ENCODE data around the gene ALDH16A1.

ALDH16A1 gene

DNA sequence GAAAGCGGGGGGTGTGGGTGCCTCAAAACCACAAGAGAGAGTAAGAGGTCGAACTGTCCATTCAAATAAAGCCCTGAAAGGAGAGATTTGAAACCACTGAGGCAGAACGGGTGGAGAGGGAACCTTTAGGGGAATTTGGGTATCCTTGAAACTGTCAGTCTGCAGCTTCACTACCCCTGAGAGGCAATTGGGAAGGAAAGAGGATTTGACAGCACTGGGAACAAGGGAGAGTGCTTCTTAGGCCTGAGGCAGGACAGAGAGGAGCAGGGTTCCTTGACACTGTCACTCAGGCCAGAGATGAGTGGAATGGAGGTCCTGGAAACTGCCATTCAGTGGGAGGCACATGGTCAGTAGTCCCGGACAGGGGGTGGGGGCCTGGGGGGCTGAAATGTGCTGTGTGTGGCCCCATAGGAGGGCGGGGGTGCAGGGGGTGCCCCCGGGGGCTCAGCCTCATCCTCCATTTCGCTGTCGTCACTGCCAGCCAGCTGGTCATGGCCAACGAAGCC, 22.8 kb upstream of the ALDH16A1 start:
- no peak overlapping the region for H3K4me3 ChIP-seq (ENCODE audit: low read length)
- TF ChIP-seq, protein P1, sequence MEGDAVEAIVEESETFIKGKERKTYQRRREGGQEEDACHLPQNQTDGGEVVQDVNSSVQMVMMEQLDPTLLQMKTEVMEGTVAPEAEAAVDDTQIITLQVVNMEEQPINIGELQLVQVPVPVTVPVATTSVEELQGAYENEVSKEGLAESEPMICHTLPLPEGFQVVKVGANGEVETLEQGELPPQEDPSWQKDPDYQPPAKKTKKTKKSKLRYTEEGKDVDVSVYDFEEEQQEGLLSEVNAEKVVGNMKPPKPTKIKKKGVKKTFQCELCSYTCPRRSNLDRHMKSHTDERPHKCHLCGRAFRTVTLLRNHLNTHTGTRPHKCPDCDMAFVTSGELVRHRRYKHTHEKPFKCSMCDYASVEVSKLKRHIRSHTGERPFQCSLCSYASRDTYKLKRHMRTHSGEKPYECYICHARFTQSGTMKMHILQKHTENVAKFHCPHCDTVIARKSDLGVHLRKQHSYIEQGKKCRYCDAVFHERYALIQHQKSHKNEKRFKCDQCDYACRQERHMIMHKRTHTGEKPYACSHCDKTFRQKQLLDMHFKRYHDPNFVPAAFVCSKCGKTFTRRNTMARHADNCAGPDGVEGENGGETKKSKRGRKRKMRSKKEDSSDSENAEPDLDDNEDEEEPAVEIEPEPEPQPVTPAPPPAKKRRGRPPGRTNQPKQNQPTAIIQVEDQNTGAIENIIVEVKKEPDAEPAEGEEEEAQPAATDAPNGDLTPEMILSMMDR (conservative IDR thresholded peaks at IDR 0.05; ENCODE audit: low read depth, low read length): no peak

DNA sequence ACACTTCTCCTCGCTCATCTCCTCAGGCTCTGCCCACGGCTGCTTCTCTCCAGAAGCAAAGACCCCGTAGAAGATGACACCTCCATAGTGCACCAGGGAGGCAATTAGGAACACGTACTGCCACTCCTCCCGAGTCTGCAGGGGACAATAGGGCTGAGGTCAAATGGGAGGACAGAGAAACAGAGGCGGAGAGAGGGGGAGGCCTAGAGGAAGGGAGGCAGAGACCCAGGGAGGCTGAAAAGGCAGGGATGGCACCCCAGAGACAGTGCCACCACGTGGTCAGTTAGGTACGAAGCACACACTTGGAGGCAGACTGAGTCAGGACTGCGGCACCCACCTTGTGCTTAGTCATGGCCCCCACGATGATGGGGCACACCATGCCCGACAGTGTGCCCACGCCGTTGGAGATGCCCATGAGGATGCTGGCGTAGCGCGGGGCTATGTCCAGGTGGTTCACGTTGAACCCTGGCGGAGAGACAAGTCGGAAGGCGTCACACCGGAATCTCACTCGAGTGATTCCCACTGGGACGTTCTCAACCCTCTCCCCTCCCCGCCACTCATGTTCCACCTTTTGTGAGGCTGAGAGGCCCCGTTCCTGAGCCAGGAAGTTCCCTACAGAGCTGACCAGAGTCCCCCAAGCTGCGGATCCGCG, 22.2 kb upstream of the ALDH16A1 start:
- DNase-seq (ENCODE audit: low read depth): no peak
- TF ChIP-seq, protein P1 (conservative IDR thresholded peaks at IDR 0.05; ENCODE audit: low read depth, low read length): peak; percentile 27

More for the DNA sequence above, 22.8 kb upstream of the ALDH16A1 start:
- no peak for DNase-seq (ENCODE audit: low read depth)

DNA sequence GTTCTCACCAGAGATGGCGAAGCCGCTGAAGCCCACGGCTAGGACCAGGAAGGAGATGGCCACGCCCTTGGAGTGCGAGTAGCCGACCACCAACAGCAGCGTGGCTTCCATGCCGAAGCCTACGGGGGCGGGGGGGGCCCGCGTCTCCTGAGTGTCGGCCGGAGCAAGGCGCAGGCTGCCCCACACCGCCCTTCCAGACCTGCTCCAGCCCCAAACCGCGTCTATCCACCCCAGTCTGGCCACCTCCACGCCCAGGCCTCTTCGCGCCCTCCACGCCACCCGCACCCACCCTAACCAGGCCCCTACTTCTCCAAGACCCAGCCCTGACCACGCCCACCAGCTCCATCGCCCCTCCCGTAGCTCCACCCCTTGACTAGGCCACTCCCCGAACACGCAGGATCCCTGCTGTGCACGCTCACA, 21.7 kb upstream of the ALDH16A1 start:
- TF ChIP-seq, protein P1 (conservative IDR thresholded peaks at IDR 0.05; ENCODE audit: low read depth, low read length): no peak
- no peak overlapping the region for H3K4me3 ChIP-seq (ENCODE audit: low read length)
- DNase-seq (ENCODE audit: low read depth): no peak

More for the DNA sequence above, 22.2 kb upstream of the ALDH16A1 start:
- no peak overlapping the region for H3K4me3 ChIP-seq (ENCODE audit: low read length)

DNA sequence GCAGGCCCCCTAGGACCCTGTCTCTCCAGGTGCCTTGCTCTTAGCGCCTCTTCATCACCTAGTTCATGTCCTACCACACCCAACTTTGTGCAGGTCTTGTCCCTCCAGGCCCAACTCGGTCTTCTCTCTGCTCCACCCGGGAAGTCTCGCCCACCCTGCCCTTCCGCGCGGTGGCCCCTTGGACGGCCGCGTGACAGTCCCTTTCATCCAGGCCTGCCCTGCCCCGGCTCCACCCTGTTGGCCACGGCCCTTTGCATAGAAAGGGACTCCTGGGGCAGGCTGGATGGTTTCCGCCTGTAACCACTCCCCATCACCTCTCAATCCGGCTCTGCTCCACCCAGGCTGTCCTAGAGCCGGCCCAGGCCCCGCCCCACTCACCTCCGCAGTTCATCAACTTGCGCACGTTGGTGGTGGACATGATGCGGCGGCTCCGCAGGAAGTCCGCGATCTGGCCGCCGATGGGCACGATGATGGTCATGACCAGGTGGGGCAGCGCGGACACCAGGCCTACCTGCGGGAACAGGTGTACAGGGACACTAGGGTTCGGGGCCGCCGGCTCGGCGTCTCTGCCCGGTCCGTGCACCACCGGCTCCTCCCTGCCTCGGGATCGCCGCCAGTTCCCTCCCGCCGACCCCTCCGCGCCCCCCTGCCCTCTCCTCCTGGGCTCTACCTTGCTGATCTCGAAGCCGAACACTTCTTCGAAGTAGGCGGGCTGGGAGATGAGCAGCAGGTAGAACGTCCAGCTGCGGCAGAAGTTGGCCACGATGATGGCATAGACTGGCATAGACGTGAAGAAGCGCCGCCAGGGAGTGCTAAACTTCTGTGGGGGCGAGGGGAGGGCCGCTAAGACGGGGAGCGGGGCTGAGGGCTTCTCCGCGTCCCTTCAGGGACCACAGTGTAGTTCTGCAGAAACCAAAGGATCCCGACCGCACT, 20.6 kb upstream of the ALDH16A1 start:
- TF ChIP-seq, protein P1 (conservative IDR thresholded peaks at IDR 0.05; ENCODE audit: low read depth, low read length): no peak
- no peak overlapping the region for H3K4me3 ChIP-seq (ENCODE audit: low read length)
- DNase-seq (ENCODE audit: low read depth): no peak

DNA sequence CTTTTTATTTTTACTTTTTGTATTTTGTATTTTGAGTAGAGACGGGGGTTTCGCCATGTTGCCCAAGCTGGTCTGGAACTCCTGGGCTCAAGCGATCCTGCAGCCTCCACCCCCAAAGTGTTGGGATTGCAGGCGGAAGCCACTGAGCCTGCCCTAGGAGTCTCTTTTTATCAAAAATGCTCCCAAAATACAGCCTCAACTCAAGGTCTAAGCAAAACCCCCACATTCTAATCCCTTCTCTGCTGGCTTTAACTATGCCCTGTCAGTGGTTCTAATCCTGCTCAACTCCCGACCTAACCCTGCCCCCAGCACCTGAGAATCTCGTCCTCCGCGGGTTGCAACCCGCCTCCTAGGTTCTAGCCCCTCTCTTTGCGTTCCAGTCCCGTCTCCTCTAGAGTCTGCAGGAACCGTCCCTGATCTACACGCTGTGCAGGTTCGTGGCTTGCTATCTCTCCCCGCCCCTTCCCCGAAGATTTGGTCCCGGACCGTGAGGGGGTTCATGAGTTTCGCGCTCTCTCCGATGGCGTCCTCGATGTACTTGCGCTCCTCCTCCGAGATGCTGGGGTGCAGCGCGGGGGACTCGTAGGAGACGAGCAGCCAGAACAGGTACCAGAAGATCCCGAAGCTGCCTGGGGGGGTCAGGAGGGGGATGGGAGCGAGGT, 19.7 kb upstream of the ALDH16A1 start:
- H3K4me3 ChIP-seq (ENCODE audit: low read length): no peak overlapping the region
- DNase-seq (ENCODE audit: low read depth): no peak
- TF ChIP-seq, protein P1 (conservative IDR thresholded peaks at IDR 0.05; ENCODE audit: low read depth, low read length): no peak

DNA sequence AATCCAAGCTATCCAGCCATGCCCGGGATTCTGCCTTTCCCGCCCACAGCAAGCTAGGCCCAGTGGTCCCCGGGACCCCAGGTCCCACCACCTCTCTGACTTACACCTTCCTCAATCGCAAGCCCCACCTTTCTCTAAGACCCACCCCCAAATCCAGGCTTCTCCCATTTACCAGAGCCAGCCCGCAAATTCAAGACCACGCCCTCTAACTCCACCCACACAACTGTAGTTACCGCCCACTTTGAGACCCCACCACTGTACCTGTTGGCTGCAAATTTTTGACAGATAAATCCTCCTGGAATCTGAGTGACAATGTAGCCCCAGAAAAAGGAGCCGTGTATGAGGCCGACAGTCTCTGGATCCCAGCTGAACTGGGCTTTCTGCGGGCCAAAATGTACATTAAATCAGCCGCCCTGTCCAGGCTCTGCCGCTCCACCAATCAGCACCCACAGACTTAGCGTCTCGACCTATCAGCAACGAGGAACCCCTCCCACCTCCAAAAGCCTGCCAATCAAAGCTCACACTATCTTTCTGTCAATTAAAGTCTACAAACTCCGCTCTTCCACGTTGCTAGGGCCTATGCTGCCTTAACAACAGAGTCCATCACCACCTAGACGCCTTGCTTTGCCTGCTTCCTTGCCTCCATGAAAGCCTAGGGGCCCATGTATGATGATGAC, 18.0 kb upstream of the ALDH16A1 start:
- TF ChIP-seq, protein P1 (conservative IDR thresholded peaks at IDR 0.05; ENCODE audit: low read depth, low read length): no peak
- no peak for DNase-seq (ENCODE audit: low read depth)
- no peak overlapping the region for H3K4me3 ChIP-seq (ENCODE audit: low read length)
